Esophagus squamous epithelium (tissue), 5 donors: Measurements from ENCODE around the gene RHBDD3. TPM values are rescaled to one million over a fixed set of nuclear protein-coding genes. Genes with fewer than 3 reads are reported as not detected.
A peak's percentile ranks its signal among the peaks of the same experiment; 100 is the strongest.
"Not testable (repeated sequence)": the region's sequence is repeated elsewhere in the genome, so short reads cannot be mapped to it uniquely, and the experiment has no call there.

ENCODE experiments used
- DNase-seq: peaks from one replicate; lab custom pipeline; 2025; lab: John Stamatoyannopoulos, UW
- H3K27ac ChIP-seq, 4 donors: fragments of 200-600 bp; sonication (generic); one replicate each; pipeline ENCODE4 v1.5.1; 2016 to 2019; ENCODE audit warnings: mild to moderate bottlenecking in 1 of 4
- H3K27me3 ChIP-seq, 4 donors: fragments of 200-600 bp; sonication (generic); 1 replicate in 3 of 4; 2 replicates in 1 of 4; pipeline versions ENCODE4 v1.5.1 to v1.6.0; 2017 to 2021; ENCODE audit warnings: antibody characterized with exemption in 1 of 4
- H3K36me3 ChIP-seq, 3 donors: fragments of 200-600 bp; sonication (generic); one replicate each; pipeline ENCODE4 v1.5.1; 2016 to 2019
- H3K4me1 ChIP-seq, 3 donors: fragments of 200-600 bp; sonication (generic); one replicate each; pipeline ENCODE4 v1.5.1; 2017 to 2019
- H3K4me3 ChIP-seq, 4 donors: fragments of 200-600 bp; sonication (generic); 1 replicate in 3 of 4; 2 replicates in 1 of 4; pipeline ENCODE4 v1.5.1; 2016 to 2019; ENCODE audit warnings: mild to moderate bottlenecking in 2 of 4, moderate library complexity in 1 of 4
- H3K9me3 ChIP-seq, 3 donors: fragments of 200-600 bp; sonication (generic); one replicate each; pipeline ENCODE4 v1.5.1; 2016 to 2019
- POLR2A ChIP-seq, 4 donors: fragments of 450-650 bp; IDR thresholded peaks; one replicate each; pipeline ENCODE4 v1.6.1; 2017; ENCODE audit warnings: antibody characterized with exemption in 4 of 4, mild to moderate bottlenecking in 4 of 4, moderate library complexity in 3 of 4
- WGBS, 2 donors: methylation state at CpG; one replicate each; pipeline ENCODE4 v1.1.5; 2018; 5-methylcytosine and 5-hydroxymethylcytosine counted together
- intact Hi-C: fragments of 100-400 bp; cut with DNase I; formaldehyde crosslinking; loops from one replicate; pipeline ENCODE4 v1.15.0; 2022
- total RNA-seq, 4 donors: library from RNA; depleted of rRNA; stranded (reverse); fragments of >200 nt; gene quantifications; one replicate each; pipeline ENCODE4 v1.1.0, GENCODE V29; 2016
- TF ChIP-seq, protein P1 (sequence below), 6 experiments: fragments of 450-650 bp in 4 of 6; fragments of 200-600 bp in 2 of 6; sonication (generic) in 2 of 6; IDR thresholded peaks; one replicate each; pipeline ENCODE4 v1.5.1; 2016 to 2019; ENCODE audit warnings: antibody characterized with exemption in 6 of 6, mild to moderate bottlenecking in 4 of 6, moderate library complexity in 4 of 6
- donor health status: DM: yes; HTN: yes; CAD: no.

Gene RHBDD3
- total RNA-seq, 4 donors from 2014 or later, result 14.3 to 28.2 (median 20.1) TPM

DNA sequence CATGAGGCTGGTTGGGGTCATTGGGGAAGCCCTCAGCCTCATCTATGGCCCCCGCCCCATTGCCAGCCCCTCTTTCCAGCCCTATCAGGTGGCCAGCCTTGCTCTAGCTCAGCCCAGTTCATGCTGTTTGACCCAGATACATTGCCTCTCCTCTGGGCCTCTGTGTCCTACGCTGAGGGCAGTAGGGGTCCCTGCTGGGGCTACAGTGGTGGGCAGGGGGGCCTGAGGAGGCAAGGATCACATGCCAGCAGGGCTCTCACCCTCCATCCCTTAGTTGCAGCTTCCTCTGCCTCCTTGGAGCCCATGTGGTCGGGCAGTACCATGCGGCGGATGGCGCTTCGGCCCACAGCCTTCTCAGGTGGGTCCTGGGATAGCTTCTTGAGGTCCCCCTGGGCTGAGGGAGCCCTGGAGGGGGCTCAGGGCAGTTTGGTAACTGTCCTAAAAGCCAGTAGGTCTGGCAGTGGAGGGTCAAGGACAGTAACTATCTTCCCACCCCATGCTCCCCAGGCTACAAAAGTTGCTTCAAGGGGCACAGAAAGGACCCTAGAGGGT is 42.8 kb downstream of the RHBDD3 start:
- peak overlapping the region in 3 of 4 donors; percentile 47 to 63 (median 59) for H3K27ac ChIP-seq
- intact Hi-C loops, result no loop called here

DNA sequence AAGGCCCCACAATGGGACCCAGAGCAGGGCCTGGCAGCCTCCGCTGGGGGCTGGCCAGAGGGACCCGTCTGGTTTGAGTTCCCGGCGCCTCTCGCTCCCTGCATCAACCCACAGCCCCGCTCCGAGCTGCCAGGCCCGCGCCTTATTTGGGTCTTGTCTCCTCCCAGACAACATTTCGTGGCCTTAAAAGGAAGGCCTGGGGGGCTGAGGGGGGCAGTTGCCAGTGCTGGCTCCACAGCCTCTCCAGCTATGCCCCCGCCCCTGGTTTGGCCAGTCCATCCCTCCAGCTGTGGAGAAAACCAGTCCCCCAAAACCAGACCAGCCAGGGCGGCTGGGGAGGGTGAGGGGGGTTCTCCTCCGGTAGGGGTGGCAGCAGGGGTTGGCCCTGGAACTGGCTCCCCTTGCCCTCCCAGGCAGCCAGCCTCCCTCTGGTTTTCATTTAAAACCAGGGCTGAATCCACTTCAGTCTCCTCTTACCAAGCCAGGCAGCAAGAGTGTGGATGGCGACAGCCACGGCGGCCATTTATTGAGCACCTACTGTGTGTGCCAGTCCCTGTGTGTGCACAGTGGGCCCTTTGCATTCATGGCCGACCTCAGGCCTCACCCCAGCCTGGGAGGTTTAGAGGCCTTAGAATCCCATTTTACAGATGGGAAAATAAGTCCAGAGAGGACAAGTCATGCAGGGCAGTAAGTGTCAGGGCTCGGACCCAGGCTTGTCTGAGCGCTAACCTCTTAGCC is 43.5 kb downstream of the RHBDD3 start:
- Histone ChIP-seq H3K36me3 (no peaks in the 10 kb centered on the region), H3K9me3 (no peaks in the 10 kb centered on the region), H3K4me3 (no peak overlapping the region), H3K27me3 (no peaks in the 10 kb centered on the region), H3K27ac (peak overlapping the region in 3 of 4 donors; percentile 38 to 59 (median 47)), H3K4me1 (peaks cover 14 to 30% (median 15%) of the 10 kb centered on the region in 3 donors)
- WGBS, 2 donors, result 88% methylated on average over 5 of the region's 19 CpGs; no CpG with 5 or more reads in 1 of the 2 donors
- no peak for TF ChIP-seq POLR2A (IDR thresholded peaks at IDR 0.05)
- TF ChIP-seq, protein P1, sequence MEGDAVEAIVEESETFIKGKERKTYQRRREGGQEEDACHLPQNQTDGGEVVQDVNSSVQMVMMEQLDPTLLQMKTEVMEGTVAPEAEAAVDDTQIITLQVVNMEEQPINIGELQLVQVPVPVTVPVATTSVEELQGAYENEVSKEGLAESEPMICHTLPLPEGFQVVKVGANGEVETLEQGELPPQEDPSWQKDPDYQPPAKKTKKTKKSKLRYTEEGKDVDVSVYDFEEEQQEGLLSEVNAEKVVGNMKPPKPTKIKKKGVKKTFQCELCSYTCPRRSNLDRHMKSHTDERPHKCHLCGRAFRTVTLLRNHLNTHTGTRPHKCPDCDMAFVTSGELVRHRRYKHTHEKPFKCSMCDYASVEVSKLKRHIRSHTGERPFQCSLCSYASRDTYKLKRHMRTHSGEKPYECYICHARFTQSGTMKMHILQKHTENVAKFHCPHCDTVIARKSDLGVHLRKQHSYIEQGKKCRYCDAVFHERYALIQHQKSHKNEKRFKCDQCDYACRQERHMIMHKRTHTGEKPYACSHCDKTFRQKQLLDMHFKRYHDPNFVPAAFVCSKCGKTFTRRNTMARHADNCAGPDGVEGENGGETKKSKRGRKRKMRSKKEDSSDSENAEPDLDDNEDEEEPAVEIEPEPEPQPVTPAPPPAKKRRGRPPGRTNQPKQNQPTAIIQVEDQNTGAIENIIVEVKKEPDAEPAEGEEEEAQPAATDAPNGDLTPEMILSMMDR (IDR thresholded peaks at IDR 0.05), result no peak
- intact Hi-C loops, result no loop called here
- DNase-seq, result no peak

More for the DNA sequence above, 42.8 kb downstream of the RHBDD3 start:
- H3K4me3 ChIP-seq, result no peak overlapping the region
- no peak for DNase-seq
- 84 to 96% methylated on average over 2 to 5 of the region's 7 CpGs for WGBS, 2 donors
- TF ChIP-seq POLR2A (IDR thresholded peaks at IDR 0.05), result no peak
- TF ChIP-seq, protein P1 (IDR thresholded peaks at IDR 0.05), result no peak
- H3K4me1 ChIP-seq, result peaks cover 14 to 30% (median 15%) of the 10 kb centered on the region in 3 donors
- H3K36me3 ChIP-seq, result no peaks in the 10 kb centered on the region
- H3K27me3 ChIP-seq, result no peaks in the 10 kb centered on the region
- no peaks in the 10 kb centered on the region for H3K9me3 ChIP-seq

DNA sequence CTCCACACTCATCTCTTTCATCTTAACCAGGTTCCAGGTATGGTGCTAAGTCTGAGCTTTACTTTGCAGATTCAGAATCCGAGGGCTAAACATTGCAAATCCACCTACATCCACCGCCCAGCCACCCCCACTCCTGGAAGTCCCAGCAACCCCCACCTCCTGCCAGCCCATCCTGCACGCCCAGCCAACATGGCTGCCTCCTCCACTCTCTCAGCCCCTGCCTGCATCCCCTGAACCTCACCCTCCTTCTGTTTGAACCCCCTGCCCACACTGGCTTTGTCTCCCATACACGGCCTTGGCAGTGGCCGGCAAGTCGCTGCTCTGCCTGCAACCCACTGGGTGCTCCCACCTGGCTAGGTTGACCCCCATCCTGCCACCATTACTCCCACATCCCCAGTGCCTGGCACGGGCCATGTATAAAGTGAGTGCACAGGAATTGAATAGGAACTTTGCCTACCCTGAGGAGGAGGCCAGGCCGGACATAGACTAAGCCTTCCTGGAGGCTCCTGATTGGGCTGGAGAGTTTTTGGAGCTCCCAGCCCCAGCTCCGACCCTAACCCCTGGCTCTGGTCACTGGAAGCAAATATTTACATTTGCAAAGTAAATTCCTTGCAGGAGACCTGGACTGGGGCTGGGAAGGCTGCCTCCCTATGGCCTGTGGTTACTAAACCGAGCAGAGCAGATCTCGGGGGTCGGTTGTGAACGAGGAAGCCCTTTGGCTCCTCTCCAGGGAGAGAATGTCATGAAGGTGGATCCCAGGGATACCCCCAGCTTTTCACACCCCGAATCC is 47.7 kb downstream of the RHBDD3 start:
- WGBS, 2 donors, result 71 to 76% methylated on average over 10 to 12 of the region's 14 CpGs
- TF ChIP-seq POLR2A (IDR thresholded peaks at IDR 0.05), result no peak
- TF ChIP-seq, protein P1 (IDR thresholded peaks at IDR 0.05), result no peak
- intact Hi-C loops, result no loop called here
- Histone ChIP-seq H3K4me1 (peaks cover 3 to 23% (median 5%) of the 10 kb centered on the region in 3 donors), H3K27me3 (no peaks in the 10 kb centered on the region), H3K27ac (no peak overlapping the region), H3K4me3 (no peak overlapping the region), H3K9me3 (no peaks in the 10 kb centered on the region), H3K36me3 (no peaks in the 10 kb centered on the region)
- no peak for DNase-seq

DNA sequence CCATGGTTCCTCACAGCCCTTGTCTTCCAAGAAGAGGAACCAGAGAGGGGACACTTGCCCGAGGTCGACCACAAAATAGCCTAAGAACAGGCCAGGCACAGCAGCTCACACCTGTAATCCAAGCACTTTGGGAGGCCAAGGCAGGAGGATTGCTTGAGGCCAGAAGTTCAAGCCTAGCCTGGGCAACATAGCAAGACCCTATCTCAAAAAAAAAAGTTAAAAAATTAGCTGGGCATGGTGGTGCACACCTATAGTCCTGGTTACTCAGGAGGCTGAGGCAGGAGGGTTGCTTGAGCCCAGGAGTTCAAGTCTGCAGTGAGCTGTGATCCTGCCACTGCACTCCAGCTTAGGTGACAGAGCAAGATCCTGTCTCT is 48.4 kb downstream of the RHBDD3 start:
- H3K27me3 ChIP-seq, H3K36me3 ChIP-seq, DNase-seq, H3K4me3 ChIP-seq, H3K27ac ChIP-seq, H3K9me3 ChIP-seq, intact Hi-C loops: not testable (repeated sequence)
- 90% methylated on average over 2 of the region's 2 CpGs; no CpG with 5 or more reads in 1 of the 2 donors for WGBS, 2 donors
- peaks cover 0 to 16% (median 0%) of the 10 kb centered on the region in 3 donors for H3K4me1 ChIP-seq

DNA sequence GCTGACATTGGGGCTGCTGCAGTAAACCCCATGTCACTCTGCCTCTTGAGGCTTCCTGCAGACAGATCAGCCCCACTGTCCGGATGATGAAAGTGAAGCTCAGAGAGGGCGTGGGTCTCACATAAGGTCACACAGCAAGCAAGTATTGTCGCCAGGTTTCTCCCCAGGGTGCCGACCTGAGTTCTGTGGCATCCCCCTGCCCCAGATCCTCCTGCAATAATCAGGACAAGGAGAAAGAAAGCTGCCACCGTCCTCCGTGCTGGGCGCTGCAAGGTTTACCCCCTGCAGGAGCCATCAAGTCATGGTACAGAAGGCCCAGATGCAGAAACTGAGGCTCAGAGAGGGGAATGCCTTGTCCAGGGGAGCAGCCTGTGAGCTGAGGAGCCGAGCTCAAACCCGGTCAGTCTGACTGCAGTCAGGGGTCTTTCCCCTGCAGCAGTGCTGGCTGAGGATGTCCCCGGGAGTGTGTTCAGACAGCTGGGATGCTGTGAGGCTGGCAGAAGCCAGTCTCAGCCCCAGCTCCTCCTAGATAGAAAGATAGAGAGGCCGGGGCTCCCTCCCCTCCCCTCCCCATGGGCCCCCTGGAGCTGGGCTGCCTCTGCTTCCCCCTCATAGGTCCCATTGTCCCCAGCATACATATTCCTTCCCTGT is 48.9 kb downstream of the RHBDD3 start:
- no peak for DNase-seq
- H3K4me1 ChIP-seq, result peaks cover 0 to 11% (median 0%) of the 10 kb centered on the region in 3 donors
- WGBS, 2 donors, result 88% methylated on average over 7 of the region's 11 CpGs; no CpG with 5 or more reads in 1 of the 2 donors
- intact Hi-C loops, result no loop called here
- H3K27me3 ChIP-seq, result no peaks in the 10 kb centered on the region
- no peak overlapping the region for H3K4me3 ChIP-seq
- H3K27ac ChIP-seq, result no peak overlapping the region
- TF ChIP-seq, protein P1 (IDR thresholded peaks at IDR 0.05), result no peak
- TF ChIP-seq POLR2A (IDR thresholded peaks at IDR 0.05), result no peak
- no peaks in the 10 kb centered on the region for H3K36me3 ChIP-seq
- H3K9me3 ChIP-seq, result no peaks in the 10 kb centered on the region
